Hepatocyte (in vitro differentiated cells): Measurements from ENCODE around the gene USP10. TPM values are rescaled to one million over a fixed set of nuclear protein-coding genes. Genes with fewer than 3 reads are reported as not detected.

ENCODE experiments used
- DNase-seq: peaks from one replicate; pipeline ENCODE4 v3.0.0-alpha.2; 2016; ENCODE audit warnings: low spot score
- H2AFZ ChIP-seq: fragments of 200-600 bp; sonication (generic); 2 replicates; pipeline ENCODE4 v1.6.0; 2016; ENCODE audit warnings: antibody characterized with exemption, mild to moderate bottlenecking
- H3K27ac ChIP-seq: fragments of 200-600 bp; sonication (generic); 2 replicates; pipeline ENCODE4 v1.5.1; 2016; ENCODE audit warnings: mild to moderate bottlenecking
- H3K27me3 ChIP-seq: fragments of 200-600 bp; sonication (generic); 2 replicates; pipeline ENCODE4 v1.6.1; 2016
- H3K36me3 ChIP-seq: fragments of 200-600 bp; sonication (generic); replicated peaks from 2 replicates; pipeline ENCODE4 v1.5.1; 2016; ENCODE audit warnings: low read depth; ENCODE audit not compliant: insufficient read depth
- H3K4me1 ChIP-seq: fragments of 200-600 bp; sonication (generic); 2 replicates; pipeline ENCODE4 v1.5.1; 2016; ENCODE audit warnings: mild to moderate bottlenecking, moderate library complexity; ENCODE audit not compliant: insufficient read depth
- H3K4me2 ChIP-seq: fragments of 200-600 bp; sonication (generic); 2 replicates; pipeline ENCODE4 v1.6.0; 2016
- H3K4me3 ChIP-seq: fragments of 200-600 bp; sonication (generic); 2 replicates; pipeline ENCODE4 v1.5.1; 2016; ENCODE audit warnings: mild to moderate bottlenecking
- H3K79me2 ChIP-seq: fragments of 200-600 bp; sonication (generic); 2 replicates; pipeline ENCODE4 v1.6.0; 2017; ENCODE audit warnings: mild to moderate bottlenecking
- H3K9me2 ChIP-seq: fragments of 200-600 bp; sonication (generic); replicated peaks from 2 replicates; pipeline ENCODE4 v1.6.0; 2017; ENCODE audit warnings: mild to moderate bottlenecking; ENCODE audit not compliant: insufficient read depth
- H3K9me3 ChIP-seq: fragments of 200-600 bp; sonication (generic); 2 replicates; pipeline ENCODE4 v1.5.1; 2016; ENCODE audit warnings: low read depth, mild to moderate bottlenecking
- H4K20me1 ChIP-seq: fragments of 200-600 bp; sonication (generic); 2 replicates; pipeline ENCODE4 v1.6.0; 2016; ENCODE audit warnings: mild to moderate bottlenecking; ENCODE audit not compliant: insufficient read depth, poor library complexity, severe bottlenecking
- EZH2 ChIP-seq: fragments of 200-600 bp; sonication (generic); IDR thresholded peaks from 2 replicates; pipeline ENCODE4 v1.6.1; 2016; ENCODE audit warnings: antibody characterized with exemption, mild to moderate bottlenecking, borderline replicate concordance
- EZH2phosphoT487 ChIP-seq: fragments of 200-600 bp; sonication (generic); IDR thresholded peaks from one replicate; pipeline ENCODE4 v1.6.1; 2018; ENCODE audit warnings: antibody characterized with exemption, mild to moderate bottlenecking, low read depth, moderate library complexity; ENCODE audit not compliant: unreplicated experiment, severe bottlenecking
- WGBS: methylation state at CpG from one replicate; pipeline ENCODE4 v1.1.6; 2016; ENCODE audit warnings: low lambda C conversion rate; ENCODE audit errors: missing lambda C conversion rate; 5-methylcytosine and 5-hydroxymethylcytosine counted together
- polyA plus RNA-seq: library from polyadenylated mRNA; unstranded; fragments of >200 nt; fragmentation: Nextera tagmentation; extraction: Ambion mirVana; gene quantifications from 2 replicates; pipeline ENCODE4 v1.2.1, GENCODE V29; 2016
- total RNA-seq: library from RNA; depleted of rRNA; stranded (reverse); fragments of >200 nt; gene quantifications from 2 replicates; pipeline ENCODE4 v1.2.3, GENCODE V29; 2014
- TF ChIP-seq, protein P1 (sequence below): fragments of 200-600 bp; sonication (generic); IDR thresholded peaks from 2 replicates; pipeline ENCODE4 v1.5.1; 2016; ENCODE audit warnings: antibody characterized with exemption, mild to moderate bottlenecking; ENCODE audit not compliant: poor library complexity

Gene USP10
- total and polyA plus RNA-seq, 2 experiments from 2014 or later = 53.1 to 62.4 TPM

DNA sequence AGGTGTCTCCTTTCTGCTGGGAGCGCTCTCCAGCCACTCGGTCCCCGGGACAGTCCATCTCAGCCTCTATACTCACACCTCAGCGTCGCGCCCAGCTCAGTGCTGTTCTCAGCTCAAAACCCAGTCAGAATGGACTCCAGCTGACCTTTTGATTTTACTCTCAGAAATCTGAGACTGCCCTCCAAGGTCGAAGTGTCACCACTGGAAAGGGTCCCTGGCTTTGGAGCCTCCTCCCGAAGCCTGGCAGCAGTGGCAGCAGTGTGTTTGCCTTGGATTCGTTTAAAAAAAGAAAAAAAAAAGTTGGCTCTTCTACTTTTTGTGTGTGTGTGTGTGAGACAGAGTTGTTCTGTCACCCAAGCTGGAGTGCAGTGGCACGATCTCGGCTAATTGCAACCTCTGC is 41.1 kb upstream of the USP10 start:
- no peaks in the 10 kb centered on the region for H3K4me1 ChIP-seq
- H3K79me2 ChIP-seq = peaks cover 4% of the 10 kb centered on the region
- TF ChIP-seq EZH2phosphoT487 (no peak), EZH2 (no peak)
- TF ChIP-seq, protein P1, sequence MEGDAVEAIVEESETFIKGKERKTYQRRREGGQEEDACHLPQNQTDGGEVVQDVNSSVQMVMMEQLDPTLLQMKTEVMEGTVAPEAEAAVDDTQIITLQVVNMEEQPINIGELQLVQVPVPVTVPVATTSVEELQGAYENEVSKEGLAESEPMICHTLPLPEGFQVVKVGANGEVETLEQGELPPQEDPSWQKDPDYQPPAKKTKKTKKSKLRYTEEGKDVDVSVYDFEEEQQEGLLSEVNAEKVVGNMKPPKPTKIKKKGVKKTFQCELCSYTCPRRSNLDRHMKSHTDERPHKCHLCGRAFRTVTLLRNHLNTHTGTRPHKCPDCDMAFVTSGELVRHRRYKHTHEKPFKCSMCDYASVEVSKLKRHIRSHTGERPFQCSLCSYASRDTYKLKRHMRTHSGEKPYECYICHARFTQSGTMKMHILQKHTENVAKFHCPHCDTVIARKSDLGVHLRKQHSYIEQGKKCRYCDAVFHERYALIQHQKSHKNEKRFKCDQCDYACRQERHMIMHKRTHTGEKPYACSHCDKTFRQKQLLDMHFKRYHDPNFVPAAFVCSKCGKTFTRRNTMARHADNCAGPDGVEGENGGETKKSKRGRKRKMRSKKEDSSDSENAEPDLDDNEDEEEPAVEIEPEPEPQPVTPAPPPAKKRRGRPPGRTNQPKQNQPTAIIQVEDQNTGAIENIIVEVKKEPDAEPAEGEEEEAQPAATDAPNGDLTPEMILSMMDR = no peak
- no peak for DNase-seq
- no peak overlapping the region for H3K27ac ChIP-seq
- H3K9me3 ChIP-seq = no peaks in the 10 kb centered on the region
- WGBS = 94% methylated on average over 11 of the region's 11 CpGs
- no peak overlapping the region for H3K4me3 ChIP-seq
- H4K20me1 ChIP-seq = no peaks in the 10 kb centered on the region
- no peaks in the 10 kb centered on the region for H3K36me3 ChIP-seq
- no peak overlapping the region for H2AFZ ChIP-seq
- H3K27me3 ChIP-seq = no peaks in the 10 kb centered on the region
- no peaks in the 10 kb centered on the region for H3K9me2 ChIP-seq
- no peak overlapping the region for H3K4me2 ChIP-seq

DNA sequence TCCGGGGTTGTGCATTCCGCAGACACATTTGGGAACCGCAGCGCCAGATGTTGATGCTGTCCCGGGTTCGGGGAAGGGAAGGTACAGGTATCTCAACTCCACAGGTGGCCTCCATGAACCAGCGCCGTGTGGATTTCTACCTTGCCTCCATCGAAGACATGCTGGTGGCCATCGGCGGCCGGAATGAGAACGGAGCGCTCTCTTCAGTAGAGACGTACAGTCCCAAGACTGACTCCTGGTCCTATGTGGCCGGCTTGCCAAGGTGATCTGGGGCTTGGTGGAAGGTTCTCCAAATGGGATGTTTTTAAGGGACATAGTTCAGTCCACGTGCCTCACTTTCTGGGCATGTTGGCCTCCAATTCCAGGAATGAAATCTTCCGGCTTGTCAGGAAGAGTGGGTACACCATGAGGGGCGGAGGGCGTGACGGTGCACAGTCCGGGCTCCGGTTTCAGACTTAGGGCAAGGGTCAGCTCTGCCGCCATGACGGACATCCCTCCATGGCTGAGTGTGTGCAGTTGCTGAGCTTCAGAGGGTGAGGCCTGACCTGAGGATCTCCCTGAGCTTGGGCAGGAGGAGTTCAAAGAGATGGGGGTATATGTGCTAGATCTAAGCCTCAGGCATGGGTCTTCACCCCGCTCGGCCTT is 40.0 kb upstream of the USP10 start:
- Histone ChIP-seq H3K4me1 (no peaks in the 10 kb centered on the region), H3K27me3 (no peaks in the 10 kb centered on the region), H3K4me2 (no peak overlapping the region), H3K4me3 (no peak overlapping the region), H2AFZ (no peak overlapping the region), H3K36me3 (no peaks in the 10 kb centered on the region), H3K9me2 (no peaks in the 10 kb centered on the region), H3K9me3 (no peaks in the 10 kb centered on the region), H3K27ac (no peak overlapping the region), H3K79me2 (peaks cover 4% of the 10 kb centered on the region), H4K20me1 (no peaks in the 10 kb centered on the region)
- DNase-seq = no peak
- 95% methylated on average over 27 of the region's 27 CpGs for WGBS
- no peak for TF ChIP-seq EZH2
- TF ChIP-seq, protein P1 = no peak
- TF ChIP-seq EZH2phosphoT487 = no peak

DNA sequence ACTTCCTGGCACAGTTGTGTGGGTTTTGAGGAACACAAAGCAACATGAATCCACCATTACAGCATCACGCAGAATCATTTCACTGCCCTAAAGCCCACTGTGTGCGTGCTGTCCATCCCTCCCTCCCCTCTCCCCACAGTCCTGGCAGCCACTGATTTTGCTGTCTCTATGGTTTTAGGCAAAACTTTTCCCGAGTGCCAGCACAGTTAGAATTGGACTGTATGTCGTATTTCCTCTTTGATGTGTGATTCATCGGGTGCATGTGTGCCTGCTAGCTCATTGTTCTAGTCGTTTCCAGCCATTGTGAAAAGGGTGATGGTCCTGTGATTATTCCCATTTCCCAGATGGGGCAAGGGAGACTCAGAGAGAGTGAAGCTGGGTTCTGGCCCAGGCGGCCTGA is 38.8 kb upstream of the USP10 start:
- 93% methylated on average over 7 of the region's 7 CpGs for WGBS

More for the DNA sequence above, 38.8 kb upstream of the USP10 start:
- no peaks in the 10 kb centered on the region for H3K9me2 ChIP-seq
- no peaks in the 10 kb centered on the region for H3K4me1 ChIP-seq
- H3K9me3 ChIP-seq = no peaks in the 10 kb centered on the region
- peaks cover under 1% of the 10 kb centered on the region for H3K79me2 ChIP-seq
- no peaks in the 10 kb centered on the region for H3K36me3 ChIP-seq
- no peak for DNase-seq
- H4K20me1 ChIP-seq = no peaks in the 10 kb centered on the region
- TF ChIP-seq EZH2phosphoT487 (no peak), EZH2 (no peak)
- TF ChIP-seq, protein P1 = no peak
- H3K27me3 ChIP-seq = no peaks in the 10 kb centered on the region
- no peak overlapping the region for H3K4me3 ChIP-seq
- H3K4me2 ChIP-seq = no peak overlapping the region
- no peak overlapping the region for H2AFZ ChIP-seq
- no peak overlapping the region for H3K27ac ChIP-seq
